GM21717 (cell line): ENCODE data around the gene ACACB.

Source experiments
- ATAC-seq: cut with Tn5 transposase; IDR thresholded peaks from one replicate; pipeline ENCODE4 v1.9.1; 2021; ENCODE audit warnings: mild to moderate bottlenecking, moderate library complexity; ENCODE audit not compliant: unreplicated experiment

The ACACB gene

GRCh38 chr12:109203480-109203879, 87.1 kb downstream of the ACACB start:
- no peak for ATAC-seq

GRCh38 chr12:109209082-109209481, 92.7 kb downstream of the ACACB start:
- no peak for ATAC-seq

DNA sequence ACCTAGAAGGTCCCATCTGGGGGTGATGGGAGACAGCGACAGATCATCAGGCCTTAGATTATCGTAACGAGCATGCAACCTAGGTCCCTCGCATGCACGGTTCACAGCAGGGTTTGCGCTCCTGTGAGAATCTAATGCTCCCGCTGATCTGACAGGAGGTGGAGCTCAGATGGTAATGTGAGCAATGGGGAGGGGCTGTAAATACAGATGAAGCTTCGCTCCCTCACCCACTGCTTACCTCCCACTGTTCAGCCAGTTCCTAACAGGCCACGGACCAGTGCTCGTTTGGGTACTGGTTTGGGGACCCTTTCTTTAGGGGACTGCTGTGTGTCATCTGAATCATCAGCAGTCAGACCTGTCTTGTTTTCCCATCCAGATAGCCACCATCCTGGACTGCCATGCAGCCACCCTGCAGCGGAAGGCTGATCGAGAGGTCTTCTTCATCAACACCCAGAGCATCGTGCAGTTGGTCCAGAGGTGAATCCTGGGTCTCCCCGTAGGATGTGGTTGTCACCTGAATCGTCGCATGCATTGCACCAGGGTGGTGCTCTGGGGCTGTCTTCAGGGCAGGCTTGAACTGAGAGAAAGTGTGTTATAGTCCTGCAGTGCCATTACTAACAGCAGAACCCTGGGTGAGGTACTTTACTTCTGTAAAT, 96.2 kb downstream of the ACACB start:
- no peak for ATAC-seq

DNA sequence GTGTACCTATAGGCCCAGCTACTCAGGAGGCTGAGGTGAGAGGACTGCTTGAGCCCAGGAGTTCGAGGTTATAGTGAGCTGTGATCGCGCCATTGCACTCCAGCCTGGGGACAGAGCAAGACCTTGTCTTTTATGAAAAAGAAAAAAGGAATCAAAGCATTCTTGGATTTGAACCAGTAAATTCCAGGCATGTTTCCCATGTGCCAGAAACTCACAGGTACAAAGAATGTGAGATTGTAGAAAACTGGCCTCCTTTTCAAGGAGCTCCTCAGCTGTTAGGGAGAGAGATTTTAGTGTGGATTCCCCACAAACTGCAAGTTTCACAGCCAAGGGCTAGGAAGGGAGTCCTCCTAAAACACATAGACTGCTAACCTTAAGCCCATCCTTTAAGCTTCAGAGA, 97.7 kb downstream of the ACACB start:
- no peak for ATAC-seq

DNA sequence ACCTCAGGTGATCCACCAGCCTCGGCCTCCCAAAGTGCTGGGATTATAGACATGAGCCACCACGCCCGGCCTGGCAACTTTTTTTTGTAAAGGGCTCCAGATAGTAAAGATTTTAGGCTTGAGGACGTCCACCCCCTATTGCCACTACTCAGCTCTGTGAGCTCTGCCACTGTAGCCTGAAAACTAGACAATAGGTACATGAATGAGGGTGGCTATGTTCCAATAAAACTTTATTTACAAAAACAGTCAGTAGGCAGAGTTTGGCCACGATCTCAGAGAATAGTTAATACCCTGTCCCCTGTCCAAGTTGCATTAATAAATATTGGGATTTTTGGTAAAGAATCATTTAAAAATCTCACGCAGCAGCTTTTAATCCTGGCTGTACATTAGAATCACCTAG, 102.6 kb downstream of the ACACB start:
- ATAC-seq, result no peak

DNA sequence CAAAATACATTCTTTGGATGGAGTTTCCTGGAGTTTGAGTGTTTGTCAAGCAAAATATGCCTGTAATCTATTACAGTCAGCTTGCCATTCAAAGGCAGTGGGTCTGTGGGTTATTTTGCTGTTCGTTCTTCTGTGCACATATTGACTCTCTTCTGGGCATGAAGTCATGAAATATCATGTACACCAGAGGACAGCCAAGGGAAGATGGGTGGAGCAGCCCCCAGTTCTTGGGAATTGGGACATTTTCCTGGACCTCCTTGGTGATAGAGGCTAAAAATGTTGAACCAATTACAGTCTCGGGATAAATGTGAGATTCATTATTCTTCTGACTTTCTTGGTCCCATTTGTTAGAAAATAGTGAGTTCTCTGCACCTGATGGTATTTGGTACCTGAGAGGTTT, 103.6 kb downstream of the ACACB start:
- ATAC-seq, result no peak

GRCh38 chr12:109221277-109221931, 105.0 kb downstream of the ACACB start:
- no peak for ATAC-seq

GRCh38 chr12:109222062-109222461, 105.7 kb downstream of the ACACB start:
- ATAC-seq, result no peak

DNA sequence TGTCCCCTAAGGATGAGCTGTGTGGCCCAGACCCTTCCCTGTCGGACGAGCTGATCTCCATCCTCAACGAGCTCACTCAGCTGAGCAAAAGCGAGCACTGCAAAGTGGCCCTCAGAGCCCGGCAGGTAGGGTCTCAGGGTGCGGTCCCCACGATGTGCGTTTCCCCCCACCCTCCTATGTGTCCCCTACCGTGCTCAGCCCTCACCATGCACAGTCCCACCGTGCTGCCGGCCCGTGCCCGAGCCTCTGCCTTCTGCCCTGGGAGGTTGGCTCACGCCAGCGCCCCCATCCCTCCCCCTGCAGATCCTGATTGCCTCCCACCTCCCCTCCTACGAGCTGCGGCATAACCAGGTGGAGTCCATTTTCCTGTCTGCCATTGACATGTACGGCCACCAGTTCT, 106.1 kb downstream of the ACACB start:
- ATAC-seq, result no peak

DNA sequence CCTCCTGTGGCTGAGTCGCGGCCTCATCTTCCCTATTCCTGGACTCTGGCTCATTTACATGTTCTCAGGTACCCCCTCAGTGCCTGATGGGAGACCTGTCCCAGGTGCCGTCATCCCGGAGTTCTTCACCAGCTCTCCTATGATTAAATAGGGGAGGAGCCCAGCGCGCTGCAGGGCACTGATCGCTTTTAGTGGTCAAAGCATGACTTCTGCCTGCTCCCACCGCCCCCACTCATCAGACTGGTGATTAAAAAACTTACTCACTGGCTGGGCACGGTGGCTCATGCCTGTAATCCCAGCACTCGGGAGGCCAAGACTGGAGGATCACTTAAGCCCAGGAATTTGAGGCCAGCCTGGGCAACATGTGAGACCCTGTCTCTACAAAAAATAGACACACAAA, 106.8 kb downstream of the ACACB start:
- no peak for ATAC-seq

GRCh38 chr12:109223868-109224267, 107.5 kb downstream of the ACACB start:
- ATAC-seq, result no peak

GRCh38 chr12:109228664-109229063, 112.3 kb downstream of the ACACB start:
- no peak for ATAC-seq

GRCh38 chr12:109230193-109230592, 113.8 kb downstream of the ACACB start:
- no peak for ATAC-seq

DNA sequence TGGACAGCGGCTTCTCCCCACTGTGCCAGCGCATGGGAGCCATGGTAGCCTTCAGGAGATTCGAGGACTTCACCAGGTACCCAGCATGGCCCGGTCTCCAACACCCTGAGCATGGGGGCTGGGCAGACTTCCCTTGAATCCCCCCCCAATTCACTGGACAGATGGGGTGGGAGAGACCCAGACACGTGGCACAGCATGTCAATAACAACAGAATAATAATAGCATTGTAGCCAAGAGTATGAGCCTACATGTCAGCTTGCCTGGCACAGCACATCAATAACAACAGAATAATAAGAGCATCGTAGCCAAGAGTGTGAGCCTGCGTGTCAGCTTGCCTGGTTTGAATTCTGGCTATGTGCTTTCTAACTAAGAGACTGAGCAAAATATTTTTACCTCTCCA, 116.3 kb downstream of the ACACB start:
- no peak for ATAC-seq

- no peak for ATAC-seq
Measured at GRCh38 chr12:109234012-109234411, 117.6 kb downstream of the ACACB start.

- no peak for ATAC-seq
Measured at GRCh38 chr12:109236257-109236656, 119.9 kb downstream of the ACACB start.

GRCh38 chr12:109239179-109239578, 122.8 kb downstream of the ACACB start:
- ATAC-seq, result no peak

- no peak for ATAC-seq
Measured at GRCh38 chr12:109239691-109240090, 123.3 kb downstream of the ACACB start.

- ATAC-seq, result no peak
Measured at GRCh38 chr12:109240365-109240764, 124.0 kb downstream of the ACACB start.

DNA sequence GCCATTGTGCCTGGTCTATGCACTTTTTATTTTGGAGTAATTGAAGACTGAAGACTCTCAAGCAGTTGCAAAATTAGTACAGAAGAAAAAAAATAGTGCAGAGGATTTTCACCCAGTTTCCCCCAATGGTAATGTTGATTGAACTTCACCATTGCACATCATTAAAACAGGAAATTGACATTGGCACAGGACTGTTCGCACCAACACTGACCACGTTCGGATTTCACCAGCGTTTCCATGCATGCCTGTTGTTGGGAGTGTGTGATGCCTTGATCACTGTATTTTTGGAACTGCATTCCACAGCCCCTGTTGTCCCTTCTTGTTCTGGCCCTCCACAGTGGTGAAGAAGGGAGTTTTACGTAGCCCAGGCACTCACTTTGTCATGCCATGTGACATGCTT, 125.5 kb downstream of the ACACB start:
- no peak for ATAC-seq

GRCh38 chr12:109244073-109244472, 127.7 kb downstream of the ACACB start:
- ATAC-seq, result no peak

DNA sequence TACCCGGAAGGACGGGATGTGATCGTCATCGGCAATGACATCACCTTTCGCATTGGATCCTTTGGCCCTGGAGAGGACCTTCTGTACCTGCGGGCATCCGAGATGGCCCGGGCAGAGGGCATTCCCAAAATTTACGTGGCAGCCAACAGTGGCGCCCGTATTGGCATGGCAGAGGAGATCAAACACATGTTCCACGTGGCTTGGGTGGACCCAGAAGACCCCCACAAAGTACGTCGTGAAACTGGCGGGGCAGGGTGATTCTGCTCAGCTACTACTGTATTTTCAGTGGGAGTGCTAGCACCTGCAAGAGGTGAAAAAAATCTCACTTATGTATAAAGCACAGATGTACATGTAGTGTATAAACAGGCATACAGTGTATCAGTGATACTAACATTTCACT, 129.8 kb downstream of the ACACB start:
- no peak for ATAC-seq
